Lower leg skin (tissue), 3 donors: ENCODE results near the gene LUM.

ENCODE experiments used
- CTCF ChIP-seq, 3 donors: fragments of 450-650 bp; IDR thresholded peaks; one replicate each; pipeline ENCODE4 v1.5.1; 2016; ENCODE audit warnings: antibody characterized with exemption in 3 of 3, mild to moderate bottlenecking in 3 of 3, moderate library complexity in 2 of 3
- POLR2A ChIP-seq, 2 donors: fragments of 450-650 bp; IDR thresholded peaks; one replicate each; pipeline ENCODE4 v1.6.1; 2016 to 2017; ENCODE audit warnings: antibody characterized with exemption in 2 of 2, mild to moderate bottlenecking in 1 of 2, moderate library complexity in 1 of 2

- TF ChIP-seq CTCF (IDR thresholded peaks at IDR 0.05) (no peak), POLR2A (IDR thresholded peaks at IDR 0.05) (no peak)
Observed at GRCh38 chr12:91109148-91109564, 2.1 kb downstream of the LUM start.
